ENCODE data around the gene PARVG.
A peak's percentile ranks its signal among the peaks of the same experiment; 100 is the strongest.

PARVG gene

GRCh38 chr22:44199866-44200265 lies 19.1 kb downstream of the PARVG start:
- DNase-seq = no peak

GRCh38 chr22:44200451-44200850 lies 19.7 kb downstream of the PARVG start:
- no peak for DNase-seq

DNA sequence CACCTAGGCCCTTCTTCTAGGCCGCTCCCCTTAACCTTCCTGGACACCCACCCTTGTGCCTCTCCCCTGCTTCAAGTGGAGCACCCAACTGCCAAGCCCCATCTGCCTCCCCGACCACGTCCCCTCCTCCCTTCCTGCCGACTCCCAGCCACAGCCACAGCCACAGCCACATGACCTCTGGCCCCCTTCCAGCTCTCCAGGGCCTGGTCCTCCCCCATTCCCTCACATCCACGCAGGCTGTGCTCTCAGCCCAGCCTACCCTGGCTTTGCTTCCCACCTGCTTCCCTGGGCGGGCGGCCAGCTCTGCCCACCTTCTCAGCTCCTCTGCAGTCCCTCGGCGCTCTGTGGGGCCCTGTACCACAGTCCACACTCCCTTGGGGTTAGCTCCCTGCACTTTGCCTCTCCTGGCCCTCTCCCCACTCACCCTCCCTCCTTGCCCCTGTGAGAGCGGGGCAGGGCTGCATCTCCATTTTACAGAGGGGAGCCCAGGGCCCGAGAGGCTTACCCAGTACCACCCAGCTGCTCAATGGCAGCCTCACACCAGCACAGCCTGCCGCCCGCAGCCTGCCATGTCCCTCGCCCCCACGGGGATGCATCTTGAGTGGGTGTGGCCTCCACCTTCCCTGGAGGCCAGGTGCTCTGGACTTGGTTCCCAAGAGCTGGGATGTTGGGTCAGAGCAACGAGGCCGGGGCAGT lies 20.3 kb downstream of the PARVG start:
- DNase-seq = no peak

DNA sequence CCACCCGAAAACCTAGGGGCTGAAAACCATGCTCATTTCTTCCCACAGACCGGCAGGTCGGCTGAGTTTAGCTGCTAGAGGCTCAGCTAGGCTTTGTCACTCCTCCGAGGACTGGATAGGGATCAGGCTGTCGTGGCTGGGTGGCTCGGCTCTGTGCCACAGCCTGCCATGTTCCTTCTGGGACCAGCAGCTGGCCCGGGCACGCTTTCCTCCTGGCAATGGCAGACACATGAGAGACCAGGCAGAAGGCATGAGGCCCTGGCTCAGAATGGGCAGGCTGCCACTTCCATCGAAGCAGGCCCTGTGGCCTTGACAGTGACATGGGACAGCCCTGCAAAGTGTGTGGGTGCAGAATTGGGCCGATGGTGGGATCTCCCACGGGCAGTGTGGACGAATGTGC lies 20.9 kb downstream of the PARVG start:
- no peak for DNase-seq

DNA sequence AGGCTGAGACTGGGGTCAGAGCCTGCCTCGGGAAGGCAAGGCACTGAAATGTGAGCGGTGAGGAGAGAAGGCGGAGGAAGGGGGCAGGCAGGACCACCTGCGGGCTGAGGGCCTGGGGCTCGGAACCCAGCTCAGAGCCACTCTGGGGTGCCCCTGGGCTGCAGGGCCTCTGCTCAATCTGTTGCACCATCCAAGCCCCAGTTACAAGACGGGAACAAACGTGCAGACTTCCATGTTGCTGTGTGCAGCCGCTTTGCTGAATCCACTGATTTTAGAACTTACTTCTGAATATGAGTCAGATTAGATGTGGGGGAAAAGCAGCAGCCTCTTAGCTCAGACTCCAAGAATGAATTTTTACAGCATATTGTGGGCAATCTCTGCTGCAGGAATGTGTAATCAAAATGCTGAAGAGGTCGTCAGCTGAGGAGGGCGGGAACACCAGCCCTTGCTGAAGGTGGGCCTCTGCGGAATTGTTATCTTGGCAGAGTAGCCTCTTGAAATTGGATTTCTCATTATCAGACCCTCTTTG lies 21.6 kb downstream of the PARVG start:
- no peak for DNase-seq

GRCh38 chr22:44203203-44203602 lies 22.5 kb downstream of the PARVG start:
- no peak for DNase-seq

GRCh38 chr22:44204739-44205515 lies 24.2 kb downstream of the PARVG start:
- DNase-seq = peak; percentile 4

DNA sequence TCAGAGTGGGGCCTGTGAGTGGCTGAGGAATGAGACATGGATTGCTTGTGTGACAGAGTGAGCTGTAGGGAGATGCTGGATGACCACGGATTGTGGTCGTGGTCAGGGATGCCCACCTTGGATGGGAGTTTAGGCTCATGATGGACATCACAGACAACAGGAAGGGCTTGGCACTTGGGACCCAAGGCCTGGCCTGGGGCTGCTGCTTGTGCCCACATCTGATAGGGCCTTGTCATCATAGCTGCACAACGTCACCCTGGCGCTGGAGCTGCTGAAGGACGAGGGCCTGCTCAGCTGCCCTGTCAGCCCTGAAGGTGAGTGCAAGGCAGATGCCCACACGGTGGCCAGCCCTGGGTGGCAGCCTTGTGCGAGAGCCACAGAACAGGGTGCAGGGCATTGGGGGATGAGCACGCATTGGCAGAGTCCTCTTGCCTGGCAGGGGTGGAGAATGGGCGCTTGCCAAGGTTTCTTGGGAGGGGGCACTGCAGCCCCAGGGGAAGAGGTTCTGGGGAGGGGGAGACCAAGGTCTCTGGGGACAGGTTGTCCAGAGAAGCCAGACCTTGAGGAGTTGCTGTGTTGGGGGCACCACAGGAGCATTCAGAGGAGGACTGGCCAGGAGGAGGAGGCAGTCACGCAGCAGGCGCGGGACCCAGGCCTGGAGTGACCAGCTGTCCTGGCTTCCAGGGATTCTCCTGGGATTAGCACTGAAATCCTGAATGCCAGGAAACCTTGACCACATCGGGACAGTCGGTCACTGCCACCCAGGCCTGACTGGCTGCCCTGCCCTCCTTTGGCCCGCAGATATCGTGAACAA lies 25.0 kb downstream of the PARVG start:
- DNase-seq = peak; percentile 25

GRCh38 chr22:44206330-44206645 lies 25.6 kb downstream of the PARVG start:
- no peak for DNase-seq

DNA sequence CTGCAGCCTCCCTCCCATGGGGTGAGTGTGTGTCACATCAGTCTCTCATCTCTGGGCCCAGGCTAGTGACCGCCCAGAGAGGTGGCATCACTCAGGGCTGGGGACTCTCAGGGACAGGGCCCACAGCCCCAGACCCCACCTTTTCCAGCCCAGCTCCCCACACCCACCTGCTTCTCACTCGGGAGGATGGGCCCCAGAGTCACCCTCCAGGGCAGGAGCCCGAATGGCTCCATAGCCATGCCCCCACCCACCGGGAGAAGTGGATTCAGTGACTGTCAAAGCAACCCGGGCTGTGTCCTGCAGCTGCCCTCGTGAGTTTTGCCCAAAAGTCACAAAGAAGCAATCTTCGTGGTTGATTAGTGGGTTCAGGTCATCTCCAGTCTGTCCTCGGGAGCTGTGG lies 26.0 kb downstream of the PARVG start:
- peak; percentile 16 for DNase-seq

GRCh38 chr22:44207173-44207980 lies 26.7 kb downstream of the PARVG start:
- DNase-seq = peak; percentile 11

DNA sequence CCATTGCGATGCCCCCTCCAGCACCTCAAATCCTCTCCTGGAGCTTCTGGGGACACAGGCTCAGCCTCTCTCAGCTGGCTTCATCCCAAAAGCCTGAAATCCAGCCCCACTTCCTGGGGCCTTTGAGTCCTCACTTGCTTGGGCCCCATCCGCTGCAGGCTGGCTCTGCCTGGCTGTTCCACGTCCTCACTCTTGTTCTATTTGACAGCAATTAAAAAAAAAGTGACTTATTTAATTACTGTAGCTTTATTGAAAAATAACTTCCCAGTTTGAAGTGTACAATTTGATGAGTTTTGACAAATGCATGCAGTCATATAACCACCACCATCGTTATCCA lies 27.2 kb downstream of the PARVG start:
- DNase-seq = peak; percentile 7

- no peak for DNase-seq
Observed at GRCh38 chr22:44209343-44209742, 28.6 kb downstream of the PARVG start.

GRCh38 chr22:44210722-44211121 lies 30.0 kb downstream of the PARVG start:
- DNase-seq = peak; percentile 19

DNA sequence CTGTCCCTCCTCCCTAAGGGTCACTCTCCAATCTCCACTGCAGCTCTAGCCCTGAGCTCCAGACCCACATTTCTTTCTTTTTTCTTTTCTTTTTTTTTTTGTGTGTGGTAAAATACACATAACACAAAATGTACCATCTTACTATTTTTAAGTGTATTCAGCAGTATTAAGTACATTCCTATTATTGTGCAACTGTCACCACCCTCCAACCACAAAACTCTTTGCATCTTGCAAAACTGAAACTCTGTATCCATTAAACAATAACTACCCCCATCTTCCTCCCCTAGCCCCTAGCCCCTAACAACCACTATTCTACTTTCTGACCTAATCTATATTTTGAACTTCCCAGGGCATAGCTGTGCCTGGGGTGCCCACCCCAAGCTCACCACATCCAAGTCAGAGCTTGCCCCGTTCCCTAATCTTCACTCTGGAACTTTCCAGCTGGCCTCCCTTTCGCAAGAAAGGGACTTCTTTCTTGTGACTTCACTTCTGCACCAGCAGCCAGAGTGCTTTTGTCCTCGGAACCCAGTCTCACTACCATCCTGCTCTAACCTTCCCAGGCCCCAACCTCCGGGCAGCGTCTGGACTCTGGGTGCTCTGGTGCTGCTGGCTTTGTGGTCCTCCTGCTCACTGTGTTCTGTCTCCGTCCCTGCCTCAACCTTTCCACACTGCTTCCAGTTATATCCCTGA lies 30.7 kb downstream of the PARVG start:
- DNase-seq = peak; percentile 17

GRCh38 chr22:44211946-44212930 lies 31.5 kb downstream of the PARVG start:
- peak; percentile 86 for DNase-seq

DNA sequence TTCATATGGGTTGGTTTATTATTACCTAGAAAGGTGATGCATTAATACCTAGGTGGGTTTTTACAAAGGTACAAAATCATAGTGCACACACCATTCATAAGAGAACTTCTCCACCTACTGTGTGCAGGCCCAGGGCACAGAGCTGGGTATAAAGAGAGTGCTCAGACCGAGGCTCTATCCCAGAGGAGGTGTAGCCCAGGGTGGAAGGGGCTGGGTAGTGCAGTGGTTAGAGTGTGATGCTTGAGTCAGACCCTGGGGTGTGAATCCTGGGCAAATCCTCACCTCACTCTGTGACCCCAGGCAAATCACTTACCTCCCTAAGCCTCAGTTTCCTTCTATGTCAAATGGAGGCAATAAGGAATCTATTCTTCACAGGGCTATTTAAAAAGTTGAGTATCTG lies 32.2 kb downstream of the PARVG start:
- DNase-seq = peak; percentile 8

DNA sequence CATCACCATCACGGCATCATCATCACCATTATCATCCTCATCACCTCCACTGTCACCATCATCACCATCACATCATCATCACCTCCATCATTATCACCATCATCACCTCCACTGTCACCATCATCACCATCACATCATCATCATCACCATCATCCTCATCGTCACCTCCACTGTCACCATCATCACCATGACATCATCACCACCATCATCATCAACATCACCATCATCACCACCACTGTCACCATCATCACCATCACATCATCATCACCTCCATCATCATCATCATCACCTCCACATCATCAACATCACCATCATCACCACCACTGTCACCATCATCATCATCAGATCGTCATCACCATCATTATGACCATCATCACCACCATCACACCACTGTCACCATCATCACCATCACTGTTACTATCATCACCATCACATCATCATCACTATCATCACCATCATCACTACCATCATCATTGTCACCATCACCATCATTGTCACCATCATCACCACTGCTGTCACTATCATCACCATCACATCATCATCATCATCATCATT lies 32.8 kb downstream of the PARVG start:
- no peak for DNase-seq

GRCh38 chr22:44214187-44214586 lies 33.5 kb downstream of the PARVG start:
- peak; percentile 7 for DNase-seq

DNA sequence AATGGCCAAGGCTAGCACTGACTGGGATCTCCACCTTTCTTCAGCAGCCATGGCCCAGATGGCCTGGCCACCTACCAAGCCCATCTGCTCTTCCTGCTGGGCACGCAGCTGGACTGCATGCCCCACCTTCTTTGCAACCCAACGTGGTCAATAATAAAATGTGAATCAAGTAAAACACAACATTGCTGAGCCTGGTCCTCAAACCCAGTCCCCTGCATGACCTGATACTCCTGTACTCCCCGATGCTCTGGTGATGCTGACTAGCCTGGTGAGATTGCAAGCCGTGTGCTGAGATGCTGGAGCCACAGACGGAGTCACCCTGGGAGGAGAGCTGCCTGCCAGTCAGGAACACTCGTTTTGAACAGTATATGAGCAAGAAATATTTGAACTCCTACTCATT lies 34.0 kb downstream of the PARVG start:
- DNase-seq = no peak

DNA sequence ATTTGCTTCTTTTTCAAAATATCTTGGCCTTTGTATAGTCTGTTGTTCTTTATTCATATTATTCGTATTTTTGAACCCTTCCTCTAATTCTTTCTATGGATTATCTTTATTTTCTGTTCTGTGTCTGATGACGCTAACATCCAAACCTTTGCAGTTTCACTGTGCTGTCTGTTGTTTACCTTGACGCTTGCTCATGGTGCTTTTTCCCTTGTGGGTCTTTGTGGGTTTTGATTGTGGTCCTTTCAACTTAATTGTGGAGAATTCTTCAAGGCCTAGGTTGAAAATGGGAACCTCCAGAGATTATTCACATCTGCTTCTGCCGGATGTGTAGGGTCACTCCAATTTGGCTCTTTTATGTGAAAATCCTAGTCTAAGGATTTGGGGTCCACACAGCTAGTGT lies 34.6 kb downstream of the PARVG start:
- no peak for DNase-seq
